Measurements from ENCODE around the gene SNX30.

- TF ChIP-seq YY1 (IDR thresholded peaks at IDR 0.05; ENCODE audit: insufficient read depth, insufficient read length) (no peak), ZNF274 (IDR thresholded peaks at IDR 0.05; ENCODE audit: low read depth, low read length) (no peak)
Observed at GRCh38 chr9:112867275-112867991, 116.9 kb downstream of the SNX30 start.
